Right cardiac atrium (tissue), 5 donors: ENCODE results near the gene CPAMD8. TPM values are rescaled to one million over a fixed set of nuclear protein-coding genes. Genes with fewer than 3 reads are reported as not detected.

ENCODE experiments used
- ATAC-seq, 2 donors: fragments of 200-7000 bp; cut with Tn5 transposase; one replicate each; pipeline versions ENCODE4 v1.8.0 to v1.9.1; 2020; ENCODE audit warnings: moderate library complexity in 2 of 2, mild to moderate bottlenecking in 1 of 2
- DNase-seq, 3 donors: peaks; one replicate each; pipeline ENCODE4 v3.0.0-alpha.2; 2020
- H3K27ac ChIP-seq: one replicate; pipeline ENCODE4 v1.5.1; 2013; ENCODE audit warnings: mild to moderate bottlenecking, low read length, control low read depth, moderate library complexity
- H3K27me3 ChIP-seq: one replicate; pipeline ENCODE4 v1.6.1; 2013; ENCODE audit not compliant: control insufficient read depth, insufficient read depth
- H3K4me1 ChIP-seq: one replicate; pipeline ENCODE4 v1.6.1; 2013; ENCODE audit warnings: low read length; ENCODE audit not compliant: control insufficient read depth, insufficient read depth
- H3K4me3 ChIP-seq: one replicate; pipeline ENCODE4 v1.5.1; 2013; ENCODE audit warnings: low read length, control low read depth
- H3K9me3 ChIP-seq: one replicate; pipeline ENCODE4 v1.6.1; 2013; ENCODE audit warnings: low read length; ENCODE audit not compliant: control insufficient read depth
- WGBS: extraction: QIAGEN DNeasy Blood & Tissue Kit; methylation state at CpG from one replicate; pipeline ENCODE4 v1.1.7; 2013; 5-methylcytosine and 5-hydroxymethylcytosine counted together
- intact Hi-C, 4 donors: fragments of 100-400 bp; cut with DNase I; formaldehyde crosslinking; loops; one replicate each; pipeline versions ENCODE4 v1.11.0 to v1.14.0; 2022 to 2023
- polyA plus RNA-seq: library from polyadenylated mRNA; stranded (reverse); fragments of 200-250 nt; gene quantifications from one replicate; pipeline ENCODE4 v1.2.3, GENCODE V29; 2013
- total RNA-seq, 4 donors: library from RNA; stranded (reverse); fragmentation: NEBNext Ultra II Directional; extraction: Animal tissue kit (Norgen Biotek cat#: 25700); gene quantifications; one replicate each; pipeline ENCODE4 v1.2.1, GENCODE V29; 2021
- donor health status: healthy with polysubstance abuse.
- donor health status: DM: no; HTN: yes; CAD: no.
- donor health status: DM: no; HTN: no; CAD: no.
- donor health status: DM: no; HTN: yes; CAD: no; lungs with severe emphysema.
- donor health status: DM: yes; HTN: yes; CAD: no.

The CPAMD8 gene
- total and polyA plus RNA-seq, 5 donors: 2.4 to 19.7 (median 9.6) TPM

DNA sequence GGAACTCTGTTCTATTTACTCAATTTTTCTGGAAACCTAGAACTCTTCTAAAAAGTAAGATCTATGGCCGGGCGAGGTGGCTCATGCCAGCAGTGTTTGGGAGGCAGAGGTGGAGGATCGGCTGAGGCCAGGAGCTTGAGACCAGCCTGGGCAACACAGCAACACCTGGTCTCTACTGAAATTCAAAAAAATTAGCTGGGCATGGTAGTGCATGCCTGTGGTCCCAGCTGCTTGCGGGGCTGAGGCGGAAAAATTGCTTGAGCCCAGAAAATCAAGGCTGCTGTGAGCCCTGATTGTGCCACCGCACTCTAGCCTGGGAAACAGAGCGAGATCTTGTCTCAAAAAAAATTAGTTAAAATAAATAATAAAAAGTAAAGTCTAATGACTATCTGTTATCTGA lies 109.2 kb downstream of the CPAMD8 start:
- 82% methylated on average over 7 of the region's 7 CpGs for WGBS
- no peak for ATAC-seq

DNA sequence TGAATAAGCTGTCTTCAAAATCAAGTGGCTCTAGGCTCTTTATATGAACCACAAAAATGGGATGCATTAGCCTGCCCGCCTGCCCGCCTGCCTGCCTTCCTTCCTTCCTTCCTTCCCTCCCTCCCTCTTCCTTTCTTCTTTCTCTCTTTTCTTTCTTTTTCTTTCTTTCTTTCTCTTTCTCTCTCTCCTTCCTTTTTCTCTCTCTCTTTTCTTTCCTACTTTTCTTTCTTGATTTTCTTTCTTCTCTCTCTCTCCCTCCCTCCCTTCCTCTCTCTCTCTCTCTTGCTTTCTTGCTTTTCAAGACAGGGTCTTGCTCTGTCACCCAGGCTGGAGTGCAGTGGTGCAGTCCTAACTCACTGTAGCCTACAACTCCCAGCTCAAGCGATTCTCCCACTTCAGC lies 110.9 kb downstream of the CPAMD8 start:
- no peak for ATAC-seq
- H3K4me1 ChIP-seq: no peaks in the 10 kb centered on the region
- H3K9me3 ChIP-seq: peaks cover 6% of the 10 kb centered on the region
- no peak for DNase-seq
- intact Hi-C loops: no loop called here
- H3K27ac ChIP-seq: no peak overlapping the region
- 57% methylated on average over 3 of the region's 3 CpGs for WGBS
- no peak overlapping the region for H3K4me3 ChIP-seq
- H3K27me3 ChIP-seq: no peaks in the 10 kb centered on the region

More for the DNA sequence above, 109.2 kb downstream of the CPAMD8 start:
- no peaks in the 10 kb centered on the region for H3K4me1 ChIP-seq
- H3K4me3 ChIP-seq: no peak overlapping the region
- intact Hi-C loops: no loop called here
- H3K27me3 ChIP-seq: no peaks in the 10 kb centered on the region
- no peak for DNase-seq
- H3K27ac ChIP-seq: no peak overlapping the region
- H3K9me3 ChIP-seq: peaks cover 6% of the 10 kb centered on the region

DNA sequence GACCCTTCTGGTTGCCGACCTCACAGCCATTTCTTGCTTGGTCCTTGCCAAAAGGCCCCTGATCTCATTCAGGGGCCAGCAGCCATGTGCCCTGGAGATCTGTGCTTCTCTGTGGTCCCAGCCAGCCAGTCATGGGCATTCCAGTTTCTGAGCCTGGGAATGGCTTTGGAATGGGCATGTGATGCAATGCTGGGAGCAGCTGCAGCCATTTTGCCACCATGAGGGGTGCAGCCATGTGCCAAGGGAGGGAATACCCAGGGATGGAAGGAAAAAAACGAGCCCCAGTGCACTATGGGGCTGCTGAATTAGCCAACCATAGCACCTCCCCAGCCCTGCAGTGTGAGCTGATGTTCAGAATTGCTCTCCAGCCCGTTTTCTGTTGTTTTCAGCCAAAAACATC lies 111.5 kb downstream of the CPAMD8 start:
- H3K4me1 ChIP-seq: no peaks in the 10 kb centered on the region
- peaks cover 6% of the 10 kb centered on the region for H3K9me3 ChIP-seq
- intact Hi-C loops: no loop called here
- no peaks in the 10 kb centered on the region for H3K27me3 ChIP-seq
- H3K27ac ChIP-seq: no peak overlapping the region
- DNase-seq (no peak), ATAC-seq (no peak)
- no peak overlapping the region for H3K4me3 ChIP-seq
- 76% methylated on average over 3 of the region's 3 CpGs for WGBS

DNA sequence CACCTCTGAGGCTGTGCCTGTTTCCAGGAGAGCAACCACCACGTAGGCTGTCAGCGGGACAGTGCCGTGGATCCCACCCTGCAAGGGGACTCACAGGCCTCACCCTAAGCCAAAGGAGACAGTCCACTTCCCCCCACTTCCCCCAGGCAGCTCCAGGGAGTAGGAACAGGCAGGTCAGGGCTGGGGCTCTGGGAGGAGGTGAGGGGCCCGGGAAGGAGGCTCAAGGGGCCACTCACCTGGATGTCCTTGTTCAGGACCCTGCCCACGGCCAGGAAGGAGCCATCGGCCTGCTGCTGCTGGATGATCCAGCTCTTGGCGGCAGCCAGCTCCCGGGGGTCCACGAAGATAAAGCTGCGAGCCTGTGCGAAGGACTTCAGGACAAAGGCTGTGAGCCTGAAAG lies 112.2 kb downstream of the CPAMD8 start:
- ATAC-seq: no peak
- Histone ChIP-seq H3K4me3 (no peak overlapping the region), H3K27me3 (no peaks in the 10 kb centered on the region), H3K27ac (no peak overlapping the region), H3K4me1 (no peaks in the 10 kb centered on the region), H3K9me3 (peaks cover 4% of the 10 kb centered on the region)
- WGBS: 80% methylated on average over 11 of the region's 11 CpGs
- DNase-seq: peak in 1 of 3 donors; percentile 3
- intact Hi-C loops: no loop called here

DNA sequence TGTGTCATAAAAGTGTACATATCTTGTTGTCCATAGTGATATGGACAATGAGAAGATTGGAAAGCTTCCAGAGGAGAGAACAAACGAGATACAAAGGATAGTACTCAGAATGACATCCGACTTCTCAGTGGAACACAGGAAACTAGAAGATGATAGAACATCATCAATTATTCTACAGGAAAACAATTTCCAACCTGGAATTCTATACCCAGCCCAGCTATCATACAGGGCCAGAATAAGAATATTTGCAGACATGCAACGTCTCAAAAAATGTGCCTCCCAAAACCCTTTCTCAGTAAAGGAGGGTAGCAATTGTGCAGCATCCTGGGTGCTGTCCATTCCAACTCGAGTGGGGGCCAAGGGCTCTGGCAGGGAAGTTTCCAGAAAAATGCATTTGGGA lies 113.8 kb downstream of the CPAMD8 start:
- Histone ChIP-seq H3K4me3 (no peak overlapping the region), H3K27me3 (no peaks in the 10 kb centered on the region), H3K27ac (no peak overlapping the region), H3K9me3 (peaks cover 4% of the 10 kb centered on the region), H3K4me1 (no peaks in the 10 kb centered on the region)
- WGBS: 74% methylated on average over 4 of the region's 4 CpGs
- no peak for ATAC-seq
- intact Hi-C loops: no loop called here
- DNase-seq: no peak

DNA sequence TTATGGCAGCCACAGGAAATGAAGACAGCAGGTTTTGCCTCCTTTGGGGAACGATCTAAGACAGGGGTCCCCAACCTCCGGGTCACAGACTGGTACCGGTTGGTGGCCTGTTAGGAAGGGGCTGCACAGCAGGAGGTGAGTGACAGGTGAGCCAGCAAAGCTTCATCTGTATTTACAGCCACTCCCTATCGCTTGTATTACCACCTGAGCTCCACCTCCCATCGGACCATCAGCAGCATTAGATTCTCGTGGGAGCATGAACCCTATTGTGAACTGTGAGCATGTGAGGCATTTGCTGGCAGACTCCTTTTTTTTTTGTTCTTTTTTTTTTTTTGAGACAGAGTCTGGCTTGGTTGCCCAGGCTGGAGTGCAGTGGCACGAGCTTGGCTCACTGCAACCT lies 115.6 kb downstream of the CPAMD8 start:
- ATAC-seq (no peak), DNase-seq (peak in 1 of 3 donors; percentile 9)
- WGBS: 89% methylated on average over 7 of the region's 7 CpGs
- intact Hi-C loops: no loop called here
- no peaks in the 10 kb centered on the region for H3K4me1 ChIP-seq
- H3K27ac ChIP-seq: no peak overlapping the region
- H3K9me3 ChIP-seq: peaks cover 4% of the 10 kb centered on the region
- H3K27me3 ChIP-seq: no peaks in the 10 kb centered on the region
- no peak overlapping the region for H3K4me3 ChIP-seq

DNA sequence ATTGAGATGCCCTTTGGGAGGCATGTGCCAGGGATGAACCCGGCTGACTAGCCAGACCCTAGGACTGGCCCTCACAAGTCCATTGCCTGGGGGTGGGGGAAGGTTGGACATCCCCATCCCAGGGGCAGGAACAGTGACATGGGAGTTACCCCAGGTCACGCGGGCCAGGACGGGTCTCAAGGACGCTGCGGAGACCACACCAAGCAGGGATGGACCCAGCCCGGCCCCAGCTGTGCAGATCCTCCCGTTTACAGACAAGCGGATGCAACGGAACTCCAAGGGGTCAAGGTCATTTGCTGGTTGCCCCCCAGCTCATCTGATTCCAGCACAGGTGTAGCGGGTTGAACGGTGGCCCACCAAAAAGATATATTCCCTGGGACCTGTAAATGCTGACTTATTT lies 117.9 kb downstream of the CPAMD8 start:
- no peak overlapping the region for H3K4me3 ChIP-seq
- peak in 1 of 3 donors; percentile 22 for DNase-seq
- intact Hi-C loops: loop anchor here in 1 of 4 donors (10.0 kb wide), 1 partner anchor 134 kb away; no protein-coding TSS in a partner anchor
- H3K4me1 ChIP-seq: no peaks in the 10 kb centered on the region
- ATAC-seq: no peak
- 85% methylated on average over 12 of the region's 12 CpGs for WGBS
- H3K27ac ChIP-seq: no peak overlapping the region
- H3K27me3 ChIP-seq: no peaks in the 10 kb centered on the region
- H3K9me3 ChIP-seq: peaks cover 4% of the 10 kb centered on the region

DNA sequence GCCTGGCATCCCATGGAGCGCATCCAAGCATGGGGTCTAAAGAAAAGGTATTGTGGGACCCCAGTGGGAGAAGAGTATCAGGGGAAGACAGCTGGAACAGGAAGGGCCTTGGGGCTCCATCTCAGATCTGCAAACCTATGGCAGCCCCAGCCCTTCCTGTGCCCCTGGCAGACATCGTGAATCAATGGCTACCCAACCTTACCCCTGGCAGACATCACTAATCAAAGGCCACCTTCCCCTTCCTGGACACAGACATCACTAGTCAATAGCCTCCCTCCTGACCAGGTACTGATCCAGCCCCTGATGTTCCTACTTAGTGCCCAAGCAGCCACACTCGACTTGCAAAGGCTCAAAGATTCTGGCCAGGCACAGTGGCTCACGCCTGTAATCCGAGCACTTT lies 122.0 kb downstream of the CPAMD8 start:
- intact Hi-C loops: loop anchor here in 2 of 4 donors (5.0 to 10.0 kb wide), 2 partner anchors 130 to 132 kb away; no protein-coding TSS in a partner anchor
- H3K4me3 ChIP-seq: no peak overlapping the region
- 67% methylated on average over 5 of the region's 5 CpGs for WGBS

DNA sequence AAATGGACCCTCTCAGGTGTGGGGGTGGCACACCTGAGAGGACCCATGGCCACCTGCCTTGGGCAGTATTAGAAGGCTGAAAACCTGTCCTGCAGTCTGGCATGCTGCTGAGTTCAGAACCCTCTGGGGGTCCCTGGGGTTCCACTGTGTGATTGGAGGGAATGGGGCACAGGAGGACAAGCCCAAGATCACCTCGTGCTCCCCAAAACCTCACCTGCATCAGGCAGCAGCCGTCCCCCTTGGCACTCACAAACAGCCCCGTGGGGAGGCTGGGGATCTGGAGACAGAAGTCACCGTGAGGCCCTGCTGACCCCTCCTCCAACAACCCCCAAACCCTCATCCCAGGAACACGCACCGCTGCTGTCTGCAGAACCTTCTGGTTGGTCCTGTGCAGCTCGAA lies 123.3 kb downstream of the CPAMD8 start:
- H3K9me3 ChIP-seq: no peaks in the 10 kb centered on the region
- H3K27ac ChIP-seq: no peak overlapping the region
- H3K27me3 ChIP-seq: no peaks in the 10 kb centered on the region
- DNase-seq (peak in 1 of 3 donors; percentile 6), ATAC-seq (no peak)
- no peaks in the 10 kb centered on the region for H3K4me1 ChIP-seq
- intact Hi-C loops: loop anchor here in 2 of 4 donors (5.0 to 10.0 kb wide), 2 partner anchors 129 to 131 kb away; no protein-coding TSS in a partner anchor
- 89% methylated on average over 7 of the region's 7 CpGs for WGBS
- no peak overlapping the region for H3K4me3 ChIP-seq

More for the DNA sequence above, 122.0 kb downstream of the CPAMD8 start:
- Histone ChIP-seq H3K9me3 (no peaks in the 10 kb centered on the region), H3K4me1 (no peaks in the 10 kb centered on the region), H3K27ac (no peak overlapping the region), H3K27me3 (no peaks in the 10 kb centered on the region)
- DNase-seq: no peak
- ATAC-seq: no peak

DNA sequence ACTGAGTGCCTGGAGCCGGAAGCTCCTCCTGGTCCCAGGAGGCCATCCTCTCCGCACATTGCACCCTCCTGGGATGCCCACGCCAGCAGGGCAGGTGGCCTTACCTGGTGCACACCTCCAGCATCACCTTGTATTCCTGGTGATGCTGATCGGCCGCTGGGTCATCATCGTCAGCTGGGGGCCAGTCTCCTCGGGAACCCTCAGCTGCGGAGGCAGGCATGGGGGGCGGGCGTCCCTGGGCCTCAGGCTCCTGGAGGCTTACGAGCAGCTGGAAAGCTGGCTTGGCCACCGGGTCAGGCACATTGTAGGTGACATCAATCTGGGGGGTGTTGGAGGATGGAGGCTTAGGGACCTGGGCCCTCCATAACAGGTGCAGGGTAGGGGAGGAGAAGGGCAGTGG lies 124.1 kb downstream of the CPAMD8 start:
- Histone ChIP-seq H3K4me1 (no peaks in the 10 kb centered on the region), H3K9me3 (no peaks in the 10 kb centered on the region), H3K27me3 (no peaks in the 10 kb centered on the region), H3K27ac (no peak overlapping the region), H3K4me3 (no peak overlapping the region)
- WGBS: 94% methylated on average over 12 of the region's 12 CpGs
- ATAC-seq (no peak), DNase-seq (peak in 1 of 3 donors; percentile 25)
- intact Hi-C loops: loop anchor here in 2 of 4 donors (5.0 to 10.0 kb wide), 2 partner anchors 128 to 130 kb away; no protein-coding TSS in a partner anchor

DNA sequence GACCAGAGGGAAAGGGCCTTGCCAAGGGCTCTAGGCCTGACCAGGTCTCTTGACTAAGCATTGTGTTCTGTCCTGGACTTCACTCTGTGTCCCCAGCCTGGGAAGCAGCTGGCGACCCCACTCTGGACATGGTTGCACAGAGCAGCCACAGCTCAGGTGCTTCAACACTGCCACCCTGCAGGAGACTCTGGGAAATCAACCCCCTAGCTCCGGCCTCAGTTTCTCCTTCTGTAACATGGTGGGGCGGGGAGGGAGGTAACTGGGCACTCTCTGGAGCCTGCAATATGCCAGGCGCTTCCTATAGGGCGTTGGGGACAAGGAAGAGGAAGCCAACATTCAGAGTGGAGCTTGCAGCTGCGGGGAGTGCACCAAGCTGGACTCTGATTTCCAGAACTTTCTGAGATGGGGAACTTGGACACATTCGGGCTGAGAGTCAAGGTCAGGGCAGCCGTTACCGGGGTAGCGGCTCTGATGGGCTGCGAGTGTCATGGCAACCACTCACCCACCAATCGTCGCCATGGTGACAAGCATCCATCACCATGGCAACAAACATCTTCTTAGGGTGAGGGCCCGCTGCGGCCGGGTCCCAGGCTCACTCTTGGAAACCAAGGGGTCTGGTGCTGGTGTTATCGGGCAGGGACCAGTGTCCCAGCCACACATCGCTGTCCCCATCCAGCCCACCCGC lies 125.0 kb downstream of the CPAMD8 start:
- ATAC-seq: no peak
- H3K4me1 ChIP-seq: no peaks in the 10 kb centered on the region
- DNase-seq: peak in 1 of 3 donors; percentile 40
- H3K4me3 ChIP-seq: no peak overlapping the region
- no peaks in the 10 kb centered on the region for H3K27me3 ChIP-seq
- WGBS: 87% methylated on average over 19 of the region's 19 CpGs
- no peaks in the 10 kb centered on the region for H3K9me3 ChIP-seq
- intact Hi-C loops: loop anchor here in 2 of 4 donors (5.0 to 10.0 kb wide), 2 partner anchors 127 to 129 kb away; no protein-coding TSS in a partner anchor
- no peak overlapping the region for H3K27ac ChIP-seq
